GM18517 (cell line): ENCODE measurements around the gene GREB1.

Source experiments
- ATAC-seq: cut with Tn5 transposase; IDR thresholded peaks from one replicate; pipeline ENCODE4 v1.9.1; 2021; ENCODE audit warnings: mild to moderate bottlenecking, moderate library complexity; ENCODE audit not compliant: unreplicated experiment

GREB1 gene

DNA sequence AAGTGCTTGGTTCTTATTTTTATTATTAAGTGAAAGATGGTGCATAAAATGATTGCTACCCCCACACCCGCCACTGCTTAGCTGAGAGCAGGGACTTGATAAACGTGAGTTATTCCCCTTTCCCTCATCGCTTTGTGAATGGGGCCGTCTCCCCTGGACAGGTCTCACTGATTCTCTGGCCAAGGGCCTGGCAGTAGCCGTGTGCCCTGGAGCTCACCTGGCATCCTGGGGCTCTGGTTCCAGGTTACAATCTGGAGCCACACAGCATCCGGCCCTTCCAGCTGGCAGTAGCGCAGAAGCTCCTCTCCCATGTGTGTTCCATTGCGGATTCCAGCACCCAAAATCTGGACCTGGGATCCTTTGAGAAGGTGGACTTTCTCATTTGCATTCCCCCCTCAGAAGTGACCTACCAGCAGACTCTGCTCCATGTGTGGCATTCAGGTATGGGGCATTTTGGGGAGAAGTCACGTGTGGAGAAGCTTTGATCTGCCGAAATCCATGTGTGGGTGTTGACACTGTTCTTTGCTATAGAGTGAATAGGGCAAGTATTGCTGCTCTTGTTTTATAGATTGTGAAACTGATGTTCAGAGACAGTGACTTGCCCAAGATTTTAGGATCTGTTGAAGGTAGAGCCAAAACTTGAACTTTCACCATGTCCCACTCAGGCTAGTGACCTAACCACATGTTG lies 63.8 kb downstream of the GREB1 start:
- ATAC-seq, result no peak

DNA sequence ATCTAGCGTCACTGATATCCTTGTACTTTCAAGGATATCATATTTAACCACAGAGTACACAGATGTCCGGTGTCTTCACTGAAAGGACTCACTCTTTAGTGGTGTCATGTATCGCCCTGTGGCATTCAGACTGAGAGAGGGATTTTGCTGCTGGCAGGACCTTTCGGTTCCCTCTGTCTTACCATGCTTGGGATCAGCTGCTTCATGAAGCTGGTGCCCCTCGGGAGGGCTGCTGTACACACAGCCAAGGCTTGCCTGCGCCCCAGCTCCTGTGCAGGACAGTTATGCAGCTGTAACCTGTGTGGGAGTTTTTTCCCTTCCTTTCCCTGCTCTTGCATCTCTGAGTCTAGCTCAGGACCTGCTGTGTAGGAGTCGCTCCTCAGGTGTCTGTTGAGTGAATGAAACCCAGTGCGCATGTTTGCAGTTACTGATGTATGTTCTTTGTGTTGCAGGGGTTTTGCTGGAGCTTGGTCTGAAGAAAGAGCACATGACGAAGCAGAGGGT lies 64.4 kb downstream of the GREB1 start:
- ATAC-seq, result no peak

DNA sequence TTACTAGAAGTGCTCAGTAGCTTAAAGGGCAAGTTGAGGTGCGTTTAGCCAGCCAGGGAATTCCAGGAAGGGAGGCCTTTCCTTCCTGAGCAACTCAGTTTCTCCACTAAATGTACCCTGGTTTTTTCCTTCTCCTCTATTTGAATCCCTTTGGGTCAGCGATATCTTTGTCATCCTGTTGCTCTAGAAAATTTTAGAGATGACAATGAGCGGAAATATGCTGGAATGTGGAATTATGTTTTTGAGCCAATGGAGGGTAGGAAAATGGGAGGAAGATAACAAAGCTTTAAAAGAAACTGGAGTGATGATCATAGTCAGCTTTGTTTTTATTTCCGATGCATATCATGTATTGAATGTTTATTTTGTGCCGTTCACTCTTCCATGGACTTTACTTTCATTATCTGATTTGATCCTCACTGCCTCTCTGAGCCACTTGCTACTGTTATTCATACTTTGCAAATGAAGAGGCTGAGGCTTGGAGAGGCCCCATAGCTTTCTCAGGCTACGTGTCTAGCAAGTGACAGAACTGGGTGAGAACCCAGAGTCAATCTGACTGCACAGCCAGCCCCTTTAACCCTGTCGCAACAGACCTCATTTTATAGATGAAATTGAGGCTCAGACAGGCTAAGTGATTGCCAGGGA lies 68.8 kb downstream of the GREB1 start:
- ATAC-seq, result no peak

DNA sequence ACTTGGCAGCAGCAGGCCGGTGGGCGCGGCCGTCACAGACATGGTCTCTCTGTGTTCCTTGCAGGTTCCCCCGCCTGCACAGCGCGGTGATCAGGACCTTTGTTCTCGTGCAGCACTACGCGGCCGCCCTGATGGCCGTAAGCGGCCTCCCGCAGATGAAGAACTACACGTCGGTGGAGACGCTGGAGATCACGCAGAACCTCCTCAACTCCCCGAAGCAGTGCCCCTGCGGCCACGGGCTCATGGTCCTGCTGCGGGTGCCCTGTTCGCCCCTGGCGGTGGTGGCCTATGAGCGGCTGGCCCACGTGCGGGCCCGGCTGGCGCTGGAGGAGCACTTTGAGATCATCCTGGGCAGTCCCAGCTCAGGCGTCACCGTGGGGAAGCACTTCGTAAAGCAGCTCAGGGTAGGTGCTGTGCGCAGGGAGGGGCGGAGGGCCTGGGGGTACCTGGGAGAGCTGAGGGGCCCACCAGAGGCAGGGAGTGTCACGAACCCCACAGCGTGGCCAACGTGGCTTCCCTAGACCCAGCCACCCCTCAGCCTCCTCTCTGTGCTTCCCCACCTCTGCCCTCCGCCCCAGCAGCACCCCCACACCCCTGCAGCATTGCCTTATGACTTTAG lies 76.9 kb downstream of the GREB1 start:
- ATAC-seq, result no peak

DNA sequence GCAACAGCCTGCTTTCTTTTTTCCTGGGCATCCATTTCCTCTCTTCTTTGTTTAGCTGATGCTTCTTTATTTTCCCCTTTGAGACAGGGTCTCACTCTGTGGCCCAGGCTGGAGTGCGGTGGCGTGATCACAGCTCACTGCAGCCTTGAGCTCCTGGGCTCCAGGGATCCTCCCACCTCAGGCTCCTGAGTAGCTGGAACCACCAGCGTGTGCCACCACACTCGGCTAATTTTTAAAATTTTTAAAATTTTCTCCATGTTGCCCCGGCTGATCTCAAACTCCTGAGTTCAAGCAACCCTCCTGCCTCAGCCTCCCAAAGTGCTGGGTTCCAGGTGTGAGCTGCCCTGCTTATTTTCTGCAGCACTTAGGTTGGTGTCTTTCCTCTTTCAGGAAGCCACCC lies 77.4 kb downstream of the GREB1 start:
- no peak for ATAC-seq

DNA sequence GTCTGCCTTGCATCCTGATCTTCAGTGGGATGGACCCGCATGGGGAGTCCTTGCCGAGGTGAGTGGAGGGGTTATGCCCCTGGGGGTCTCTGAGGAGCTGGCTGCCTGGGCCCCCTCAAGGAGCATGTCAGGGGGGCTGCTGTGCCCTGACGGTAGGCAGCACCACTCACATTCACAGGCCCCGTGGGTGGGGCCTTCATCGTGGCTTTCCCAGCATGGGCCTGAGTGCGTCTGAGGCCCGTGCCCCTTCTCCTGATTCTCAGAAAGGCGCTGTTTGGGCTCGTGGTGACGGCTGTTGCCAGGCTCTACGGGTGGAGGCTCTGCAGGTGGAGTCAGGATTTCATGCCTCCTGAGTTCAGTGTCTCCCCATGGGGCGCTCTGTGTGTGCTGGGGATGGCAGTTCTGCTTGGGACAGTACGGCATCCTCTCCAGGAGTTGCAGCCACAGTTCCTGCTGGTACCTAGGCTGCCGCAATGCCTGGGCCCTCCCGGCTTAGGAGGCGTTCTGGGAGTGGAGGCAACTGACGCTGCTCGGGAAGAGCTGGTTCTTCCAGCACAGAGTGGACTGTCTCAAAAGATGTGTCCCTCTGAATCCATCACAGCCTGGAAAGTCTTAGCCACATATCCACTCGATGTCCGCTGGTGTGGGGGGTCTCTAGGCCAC lies 78.8 kb downstream of the GREB1 start:
- no peak for ATAC-seq

DNA sequence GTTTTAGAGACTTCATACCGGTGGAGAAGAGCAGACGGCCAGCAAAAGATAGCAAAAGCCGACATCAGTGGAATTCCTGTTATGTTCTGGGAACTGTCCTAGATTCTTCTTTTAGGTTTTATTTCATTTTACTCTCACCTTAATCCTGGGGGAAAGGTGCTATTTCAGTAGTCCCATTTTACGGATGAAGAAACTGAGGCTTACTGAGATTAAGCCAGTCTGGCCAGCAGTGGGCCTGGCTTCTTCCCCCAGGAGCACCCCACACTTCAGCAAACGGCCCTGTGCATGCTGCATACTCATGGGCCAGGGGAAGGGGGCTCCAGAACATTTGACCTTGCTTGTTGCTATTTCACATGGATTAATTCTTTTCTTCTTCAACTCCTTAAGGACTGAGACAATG lies 79.5 kb downstream of the GREB1 start:
- no peak for ATAC-seq

DNA sequence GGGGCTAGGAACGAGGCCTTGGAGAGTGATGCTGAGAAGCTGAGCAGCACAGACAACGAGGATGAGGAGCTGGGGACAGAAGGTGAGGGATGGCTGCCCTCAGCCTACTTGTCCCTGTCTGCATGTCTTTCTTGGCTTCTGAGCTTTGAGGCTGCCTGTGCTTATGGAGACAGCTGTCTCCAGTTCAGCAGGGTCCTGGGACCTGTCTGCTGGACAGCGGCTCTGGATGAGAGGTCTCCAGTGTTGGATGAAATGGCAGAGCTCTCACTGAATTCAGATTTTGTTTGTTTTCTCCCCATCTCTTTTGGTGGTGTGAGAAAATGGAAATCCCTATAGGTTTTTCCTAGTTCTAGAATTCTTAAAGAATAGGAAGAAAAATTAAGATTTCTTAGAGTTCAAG lies 81.4 kb downstream of the GREB1 start:
- ATAC-seq, result no peak

DNA sequence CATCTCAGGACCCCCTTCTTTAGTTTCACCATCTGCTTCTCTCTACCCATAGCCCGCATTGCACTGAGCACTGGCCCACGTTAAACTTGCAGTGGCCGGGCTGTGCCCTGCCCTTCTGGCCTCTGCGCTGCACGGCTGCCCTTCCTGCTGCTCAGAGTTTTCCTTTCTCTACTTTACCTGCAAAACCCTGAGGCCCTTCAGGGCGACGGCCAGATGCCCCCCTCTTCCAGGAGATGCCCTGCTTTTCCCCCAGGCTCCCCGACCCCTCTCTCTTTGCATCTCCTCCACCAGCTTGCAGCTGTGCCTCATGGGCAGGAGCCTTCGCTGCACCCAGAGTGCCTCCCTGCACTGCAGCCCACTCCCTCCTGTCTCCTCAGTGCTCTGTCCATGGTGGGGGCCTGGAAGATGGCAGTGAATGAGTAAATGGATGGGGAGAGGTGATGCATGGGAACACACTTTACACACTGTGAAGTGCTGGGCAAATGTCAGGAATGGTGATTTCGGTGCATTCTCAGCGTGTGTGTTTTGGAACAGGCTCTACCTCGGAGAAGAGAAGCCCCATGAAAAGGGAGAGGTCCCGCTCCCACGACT lies 82.3 kb downstream of the GREB1 start:
- no peak for ATAC-seq

DNA sequence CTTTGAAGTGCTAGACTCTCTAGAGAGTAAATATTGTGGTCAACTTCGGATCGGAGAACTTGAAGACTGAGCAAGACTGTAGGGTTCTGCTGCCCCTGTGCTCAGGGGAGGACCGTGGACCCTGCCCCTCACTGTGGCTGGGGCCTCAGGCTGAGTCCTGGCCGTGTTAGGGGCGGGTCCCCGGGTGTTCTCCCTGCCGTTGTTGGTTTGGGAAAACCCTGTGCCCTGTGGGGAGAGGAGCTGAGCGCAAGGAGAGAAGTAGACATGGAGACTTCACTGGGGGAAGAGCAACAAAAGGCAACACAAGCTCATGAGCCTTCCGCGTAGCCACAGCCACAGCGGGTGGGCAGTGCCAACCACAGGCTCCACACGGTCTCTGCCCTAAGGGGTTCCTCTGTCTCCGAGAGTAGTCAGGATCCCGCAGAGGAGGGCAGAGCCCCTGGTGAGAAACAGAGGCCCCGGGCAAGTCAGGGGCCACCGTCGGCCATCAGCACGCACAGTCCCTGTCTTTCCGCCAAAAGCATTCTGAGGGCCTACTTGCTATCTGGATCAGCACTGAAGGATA lies 83.1 kb downstream of the GREB1 start:
- ATAC-seq, result no peak

DNA sequence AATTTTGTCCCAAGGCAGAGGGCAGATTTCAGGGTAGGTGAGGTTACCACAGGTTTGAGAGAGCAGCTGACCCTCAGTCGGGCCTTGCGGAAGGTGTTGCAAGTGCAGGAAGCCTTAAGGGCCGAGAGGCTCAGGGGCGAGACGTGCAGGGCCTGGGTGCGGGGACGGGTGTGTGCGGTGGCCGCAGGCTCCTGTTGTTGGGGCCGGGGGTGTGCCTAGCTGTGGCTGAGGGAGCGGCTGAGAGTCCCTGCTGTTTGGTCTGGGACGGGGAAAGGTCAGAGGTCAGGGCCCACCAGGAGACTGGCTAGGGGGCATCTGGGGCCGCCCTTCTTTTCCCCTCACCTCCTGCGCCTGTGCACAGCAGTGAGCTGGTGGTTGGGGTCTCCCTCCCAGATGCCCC lies 83.7 kb downstream of the GREB1 start:
- no peak for ATAC-seq

DNA sequence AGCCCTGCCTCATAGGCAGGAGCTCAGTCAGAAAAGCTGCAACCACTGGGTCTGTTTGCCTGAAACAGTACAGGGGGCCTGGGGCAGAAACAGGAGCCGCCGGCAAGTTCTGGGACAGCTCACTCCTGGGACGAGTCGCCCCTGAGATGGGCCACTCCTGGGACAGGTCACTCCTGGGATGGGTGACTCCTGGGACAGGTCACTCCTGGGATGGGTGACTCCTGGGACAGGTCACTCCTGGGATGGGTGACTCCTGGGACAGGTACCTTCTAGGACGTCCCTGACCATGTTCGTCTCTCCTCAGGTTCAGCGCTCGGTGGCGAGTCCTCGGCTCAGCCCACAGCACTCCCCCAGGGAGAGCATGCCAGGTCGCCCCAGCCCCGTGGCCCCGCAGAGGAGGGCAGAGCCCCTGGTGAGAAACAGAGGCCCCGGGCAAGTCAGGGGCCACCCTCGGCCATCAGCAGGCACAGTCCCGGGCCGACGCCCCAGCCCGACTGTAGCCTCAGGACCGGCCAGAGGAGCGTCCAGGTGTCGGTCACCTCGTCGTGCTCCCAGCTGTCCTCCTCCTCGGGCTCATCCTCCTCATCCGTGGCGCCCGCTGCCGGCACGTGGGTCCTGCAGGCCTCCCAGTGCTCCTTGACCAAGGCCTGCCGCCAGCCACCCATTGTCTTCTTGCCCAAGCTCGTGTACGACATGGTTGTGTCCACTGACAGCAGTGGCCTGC lies 84.3 kb downstream of the GREB1 start:
- ATAC-seq, result no peak

DNA sequence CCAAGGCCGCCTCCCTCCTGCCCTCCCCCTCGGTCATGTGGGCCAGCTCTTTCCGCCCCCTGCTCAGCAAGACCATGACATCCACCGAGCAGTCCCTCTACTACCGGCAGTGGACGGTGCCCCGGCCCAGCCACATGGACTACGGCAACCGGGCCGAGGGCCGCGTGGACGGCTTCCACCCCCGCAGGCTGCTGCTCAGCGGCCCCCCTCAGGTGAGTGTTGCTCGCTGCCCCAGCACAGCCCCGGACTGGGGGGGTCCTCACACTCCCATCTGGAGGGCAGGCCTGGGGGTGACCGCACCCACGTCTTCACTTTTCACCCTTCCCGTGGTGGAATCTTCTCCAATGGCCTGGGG lies 84.8 kb downstream of the GREB1 start:
- no peak for ATAC-seq

DNA sequence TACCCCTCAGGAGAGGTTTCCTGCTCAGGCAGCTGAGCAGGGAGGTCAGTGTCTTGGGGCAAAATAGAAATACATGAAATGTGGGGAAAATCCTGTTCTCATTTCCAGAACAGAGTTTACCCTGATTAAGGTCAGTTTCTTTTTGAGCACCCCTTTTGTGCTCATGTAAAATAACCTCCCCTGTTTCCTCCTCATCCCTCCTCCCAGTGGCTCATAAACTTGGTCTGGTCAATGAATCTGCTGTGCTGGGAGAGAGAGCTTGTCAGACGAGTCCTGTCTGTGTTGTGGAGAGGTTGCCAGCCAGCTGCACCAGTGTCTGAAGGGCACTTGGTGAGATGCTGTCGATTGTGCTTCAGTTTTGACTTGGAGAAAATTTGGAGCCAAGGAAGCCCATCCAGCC lies 87.6 kb downstream of the GREB1 start:
- ATAC-seq, result no peak

DNA sequence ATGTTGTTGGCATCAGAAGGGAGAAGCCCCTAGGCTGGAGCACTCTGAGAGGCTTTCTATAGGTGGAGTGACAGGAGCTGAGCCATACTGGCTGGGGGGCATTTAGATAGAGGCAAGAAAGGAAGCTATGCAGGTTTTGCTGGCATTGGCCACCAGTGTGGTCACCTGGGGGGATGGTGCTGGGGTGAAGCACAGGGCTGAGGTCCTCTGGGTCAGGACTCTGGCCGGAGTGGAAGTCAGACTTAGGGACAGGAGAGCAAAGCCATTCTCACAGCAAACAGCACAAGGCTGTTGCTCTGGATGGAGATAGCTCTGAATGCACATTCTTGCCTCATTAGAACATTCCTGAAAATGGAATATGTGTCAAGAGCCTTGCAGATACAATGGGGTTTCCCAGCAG lies 88.8 kb downstream of the GREB1 start:
- no peak for ATAC-seq

DNA sequence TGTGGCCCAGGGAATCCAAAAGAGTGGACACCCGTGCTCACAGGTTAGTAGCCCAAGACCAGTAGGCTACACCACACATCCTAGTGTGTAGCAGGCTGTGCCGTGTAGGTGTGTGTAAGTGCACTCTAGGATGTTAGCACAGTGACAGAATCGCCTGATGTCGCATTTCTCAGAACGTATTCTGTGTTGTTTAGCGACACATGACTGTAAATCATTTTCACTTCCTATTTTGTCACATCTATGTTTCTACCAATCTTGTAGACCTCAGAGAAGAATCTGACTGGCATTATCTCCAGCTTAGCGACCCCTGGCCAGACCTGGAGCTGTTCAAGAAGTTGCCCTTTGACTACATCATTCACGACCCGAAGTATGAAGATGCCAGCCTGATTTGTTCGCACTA lies 91.0 kb downstream of the GREB1 start:
- no peak for ATAC-seq

DNA sequence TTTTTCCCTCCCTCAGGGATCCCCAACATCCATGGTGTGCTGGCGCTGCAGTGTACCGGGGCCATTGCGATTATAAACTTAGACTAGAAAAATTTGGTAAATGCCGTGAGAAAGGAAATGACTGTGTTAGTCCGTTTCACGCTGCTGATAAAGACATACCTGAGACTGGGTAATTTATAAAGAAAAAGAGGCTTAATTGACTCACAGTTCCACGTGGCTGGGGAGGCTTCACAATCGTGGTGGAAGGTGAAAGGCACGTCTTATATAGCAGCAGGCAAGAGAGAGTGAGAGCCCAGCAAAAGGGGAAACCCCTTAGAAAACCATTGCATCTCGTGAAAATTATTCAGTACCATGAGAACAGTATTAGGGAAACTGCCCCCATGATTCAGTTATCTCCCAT lies 91.8 kb downstream of the GREB1 start:
- no peak for ATAC-seq

DNA sequence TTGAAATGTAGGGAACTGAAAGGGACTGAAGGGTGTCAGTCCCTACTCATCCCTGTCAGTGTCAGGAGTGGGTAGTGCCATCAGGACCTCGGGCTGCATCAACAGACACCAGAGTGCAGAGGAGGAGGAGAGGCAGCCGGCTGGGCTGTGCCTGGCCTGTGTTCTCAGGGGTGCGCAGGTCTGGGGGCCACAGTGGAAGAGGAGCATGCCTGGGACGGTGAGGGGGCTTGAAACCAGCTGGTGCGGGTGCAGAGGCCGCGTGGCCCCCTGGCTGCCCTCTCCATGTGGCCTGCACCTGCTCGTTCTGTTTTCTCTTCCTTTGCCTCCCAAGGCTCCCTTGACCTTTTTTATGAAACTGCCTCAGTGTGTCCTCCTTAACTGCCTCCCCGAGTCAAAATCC lies 94.8 kb downstream of the GREB1 start:
- no peak for ATAC-seq

DNA sequence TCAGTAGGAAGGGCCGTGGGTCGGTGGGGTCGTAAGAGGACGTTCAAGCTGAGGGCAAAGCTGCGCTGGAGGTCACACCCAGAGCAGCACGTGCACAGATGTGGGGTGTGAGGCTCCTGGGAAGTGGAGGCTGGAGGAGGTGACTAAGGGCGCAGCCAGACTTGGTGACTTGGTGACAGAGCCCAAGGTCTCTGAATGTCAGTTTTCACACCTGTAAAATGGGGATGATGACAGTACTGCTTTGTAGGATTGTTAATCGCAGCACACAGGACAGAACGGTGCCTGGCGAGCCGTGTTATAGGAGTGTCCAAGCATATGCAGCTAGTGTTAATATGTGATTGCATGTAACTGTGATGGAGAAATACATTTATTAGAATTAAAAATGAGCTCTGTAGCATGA lies 95.4 kb downstream of the GREB1 start:
- no peak for ATAC-seq

DNA sequence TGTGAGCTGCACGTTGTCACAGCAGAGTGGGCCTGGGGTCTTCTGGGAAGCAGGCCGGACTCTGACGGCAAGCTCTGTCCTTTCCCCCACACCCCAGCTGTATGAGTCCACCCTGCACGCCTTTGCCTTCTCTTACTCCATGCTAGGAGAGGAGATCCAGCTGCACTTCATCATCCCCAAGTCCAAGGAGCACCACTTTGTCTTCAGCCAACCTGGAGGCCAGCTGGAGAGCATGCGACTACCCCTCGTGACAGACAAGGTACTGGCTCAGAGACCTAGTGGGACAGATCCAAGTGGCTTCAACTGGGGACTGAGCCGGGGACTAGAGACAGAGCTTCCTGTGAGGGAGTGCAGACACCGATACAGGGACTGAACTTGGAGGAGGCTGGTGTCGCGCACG lies 96.0 kb downstream of the GREB1 start:
- ATAC-seq, result no peak

DNA sequence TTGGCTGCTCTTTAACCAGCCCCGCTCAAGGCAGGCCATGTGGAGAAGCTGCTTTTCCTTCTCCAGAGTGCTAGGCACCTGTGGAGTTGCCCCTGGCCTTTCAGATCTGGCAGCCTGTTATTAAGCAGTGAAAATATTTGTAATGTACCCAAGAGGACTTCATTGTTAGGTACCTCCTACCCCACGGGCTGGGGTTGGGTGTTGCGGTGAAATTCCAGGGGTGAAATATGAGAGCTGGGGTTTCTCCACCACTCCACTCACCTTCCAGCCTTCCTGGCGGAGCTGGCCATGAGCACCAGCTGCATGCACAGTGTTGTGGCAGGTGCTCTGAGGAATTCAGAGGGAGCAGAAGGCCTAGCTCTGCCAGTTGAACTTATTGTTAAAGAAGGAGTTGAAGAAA lies 97.0 kb downstream of the GREB1 start:
- ATAC-seq, result no peak
